ENCODE measurements around the gene LGI4. TPM values are rescaled to one million over a fixed set of nuclear protein-coding genes. Genes with fewer than 3 reads are reported as not detected.

The LGI4 gene
- total and polyA plus RNA-seq, 2 experiments from 2014 or later: 3.4 to 4.3 TPM

- TF ChIP-seq ZNF462 (CRISPR knock-in tag; IDR thresholded peaks at IDR 0.05) (no peak), EZH2phosphoT487 (IDR thresholded peaks at IDR 0.05; ENCODE audit: unreplicated experiment) (no peak), ZNF331 (CRISPR knock-in tag; IDR thresholded peaks at IDR 0.05; ENCODE audit: low read depth) (no peak)
Measured at GRCh38 chr19:35168196-35168595, 33.3 kb upstream of the LGI4 start (continued).

GRCh38 chr19:35167251-35168119 lies 32.6 kb upstream of the LGI4 start:
- peaks cover 84% of the 10 kb centered on the region for H3K36me3 Mint-ChIP-seq (ENCODE audit: low read depth)
- ATAC-seq: no peak
- H3K4me1 Mint-ChIP-seq: no peaks in the 10 kb centered on the region
- no peaks in the 10 kb centered on the region for H3K79me2 ChIP-seq (replicated peaks; ENCODE audit: insufficient read depth)
- no peaks in the 10 kb centered on the region for H3F3A ChIP-seq (replicated peaks; ENCODE audit: low read depth)
- H3K4me3 ChIP-seq: no peak overlapping the region
- H3K4me1 ChIP-seq (ENCODE audit: insufficient read depth): no peaks in the 10 kb centered on the region
- H3K4me3 Mint-ChIP-seq: no peak overlapping the region
- no peaks in the 10 kb centered on the region for H3K9me2 ChIP-seq (ENCODE audit: insufficient read depth)
- no peak for TF ChIP-seq NANOG (IDR thresholded peaks at IDR 0.05; ENCODE audit: borderline replicate concordance)
- no peak for TF ChIP-seq REST (IDR thresholded peaks at IDR 0.05; ENCODE audit: unreplicated experiment)
- TF ChIP-seq POLR2AphosphoS5 (IDR thresholded peaks at IDR 0.05; ENCODE audit: low read depth): no peak
- no peak for TF ChIP-seq EZH2phosphoT487 (IDR thresholded peaks at IDR 0.05; ENCODE audit: unreplicated experiment)
- TF ChIP-seq JUNB (IDR thresholded peaks at IDR 0.05; ENCODE audit: unreplicated experiment): no peak
- no peak for TF ChIP-seq ETS1 (IDR thresholded peaks at IDR 0.05)
- H4K20me1 ChIP-seq (replicated peaks; ENCODE audit: insufficient read depth): peaks cover 2% of the 10 kb centered on the region; the same call in 1 of the 2 replicates
- no peak overlapping the region for H3K27ac Mint-ChIP-seq
- H3K27me3 Mint-ChIP-seq (ENCODE audit: insufficient read depth, low read depth, poor library complexity): peaks cover 5% of the 10 kb centered on the region
- no peak for DNase-seq (ENCODE audit: low spot score)
- H2AFZ ChIP-seq: no peak overlapping the region
- H3K9me3 Mint-ChIP-seq: peaks cover 16% of the 10 kb centered on the region
- H3K36me3 ChIP-seq (ENCODE audit: insufficient read depth): peaks cover 42% of the 10 kb centered on the region
- H3K4me2 ChIP-seq: no peak overlapping the region
- H3K27me3 ChIP-seq (ENCODE audit: insufficient read depth): no peaks in the 10 kb centered on the region
- H3K27ac ChIP-seq (ENCODE audit: low read depth): no peak overlapping the region

All from GM23338 (cell line).